DMS53 treated with DMSO at 0.1 percent for 48 hours (cell line): ENCODE measurements around the gene CASQ2.

Experiments
- DNase-seq: peaks from one replicate; lab custom pipeline; 2025; ENCODE audit not compliant: unreplicated experiment; lab: John Stamatoyannopoulos, UW

The CASQ2 gene

GRCh38 chr1:115768549-115768948 is at the start of gene CASQ2:
TSS of gene CASQ2 (minus strand) at chr1:115768714. CDS start at chr1:115768541, 173 bp downstream.
- DNase-seq, result no peak

- no peak for DNase-seq
Observed at GRCh38 chr1:115815694-115816093, 47.2 kb upstream of the CASQ2 start.

GRCh38 chr1:115814685-115815398 is 46.3 kb upstream of the CASQ2 start:
- DNase-seq, result no peak

- DNase-seq, result no peak
Observed at GRCh38 chr1:115813727-115814126, 45.2 kb upstream of the CASQ2 start.

GRCh38 chr1:115811140-115811828 is 42.8 kb upstream of the CASQ2 start:
- DNase-seq, result peak; percentile 29

GRCh38 chr1:115810609-115811008 is 42.1 kb upstream of the CASQ2 start:
- peak; percentile 33 for DNase-seq

GRCh38 chr1:115809847-115810246 is 41.3 kb upstream of the CASQ2 start:
- DNase-seq, result no peak

- no peak for DNase-seq
Observed at GRCh38 chr1:115809076-115809475, 40.6 kb upstream of the CASQ2 start.

- DNase-seq, result peak; percentile 22
Observed at GRCh38 chr1:115807723-115808122, 39.2 kb upstream of the CASQ2 start.

GRCh38 chr1:115805597-115805996 is 37.1 kb upstream of the CASQ2 start:
- DNase-seq, result no peak

- DNase-seq, result no peak
Observed at GRCh38 chr1:115802416-115802815, 33.9 kb upstream of the CASQ2 start.

- no peak for DNase-seq
Observed at GRCh38 chr1:115797486-115797885, 29.0 kb upstream of the CASQ2 start.

GRCh38 chr1:115796897-115797296 is 28.4 kb upstream of the CASQ2 start:
- DNase-seq, result no peak

- no peak for DNase-seq
Observed at GRCh38 chr1:115796036-115796435, 27.5 kb upstream of the CASQ2 start.

GRCh38 chr1:115794976-115795639 is 26.6 kb upstream of the CASQ2 start:
- no peak for DNase-seq

- DNase-seq, result no peak
Observed at GRCh38 chr1:115793162-115793561, 24.6 kb upstream of the CASQ2 start.

- DNase-seq, result no peak
Observed at GRCh38 chr1:115791816-115792215, 23.3 kb upstream of the CASQ2 start.

GRCh38 chr1:115790846-115791245 is 22.3 kb upstream of the CASQ2 start:
- DNase-seq, result no peak

- no peak for DNase-seq
Observed at GRCh38 chr1:115790356-115790755, 21.8 kb upstream of the CASQ2 start.

GRCh38 chr1:115783311-115783710 is 14.8 kb upstream of the CASQ2 start:
- no peak for DNase-seq

GRCh38 chr1:115782571-115783281 is 14.2 kb upstream of the CASQ2 start:
- no peak for DNase-seq
